NCI-H1417 treated with DMSO at 0.1 percent for 48 hours (cell line): ENCODE measurements around the gene GPR63.
"Not testable (repeated sequence)": the region's sequence is repeated elsewhere in the genome, so short reads cannot be mapped to it uniquely, and the experiment has no call there.

Source experiments
- DNase-seq: peaks from one replicate; lab custom pipeline; 2025; lab: John Stamatoyannopoulos, UW

The GPR63 gene

GRCh38 chr6:96837081-96837971 is at the start of gene GPR63:
TSS of gene GPR63 (minus strand) at chr6:96837477. CDS start at chr6:96799731, 37,746 bp downstream.
- DNase-seq, result no peak

GRCh38 chr6:96886519-96886918 is 49.2 kb upstream of the GPR63 start:
- no peak for DNase-seq

GRCh38 chr6:96885187-96885631 is 47.9 kb upstream of the GPR63 start:
- not testable (repeated sequence) for DNase-seq

GRCh38 chr6:96878143-96878542 is 40.9 kb upstream of the GPR63 start:
- no peak for DNase-seq

- DNase-seq, result no peak
Observed at GRCh38 chr6:96876886-96877545, 39.7 kb upstream of the GPR63 start.

GRCh38 chr6:96872976-96873375 is 35.7 kb upstream of the GPR63 start:
- DNase-seq, result no peak

- no peak for DNase-seq
Observed at GRCh38 chr6:96865055-96865405, 27.8 kb upstream of the GPR63 start.

- DNase-seq, result no peak
Observed at GRCh38 chr6:96864216-96865054, 27.2 kb upstream of the GPR63 start.

GRCh38 chr6:96862560-96862959 is 25.3 kb upstream of the GPR63 start:
- no peak for DNase-seq

GRCh38 chr6:96861588-96861987 is 24.3 kb upstream of the GPR63 start:
- DNase-seq, result no peak

- DNase-seq, result no peak
Observed at GRCh38 chr6:96856856-96857255, 19.6 kb upstream of the GPR63 start.

GRCh38 chr6:96853083-96853482 is 15.8 kb upstream of the GPR63 start:
- DNase-seq, result no peak

- no peak for DNase-seq
Observed at GRCh38 chr6:96852605-96853004, 15.3 kb upstream of the GPR63 start.

- no peak for DNase-seq
Observed at GRCh38 chr6:96851858-96852257, 14.6 kb upstream of the GPR63 start.

GRCh38 chr6:96849615-96850014 is 12.3 kb upstream of the GPR63 start:
- DNase-seq, result no peak

- no peak for DNase-seq
Observed at GRCh38 chr6:96844530-96844929, 7.3 kb upstream of the GPR63 start.

GRCh38 chr6:96841345-96841744 is 4.1 kb upstream of the GPR63 start:
- DNase-seq, result no peak

- no peak for DNase-seq
Observed at GRCh38 chr6:96836631-96837080, 621 bp downstream of the GPR63 start.

- no peak for DNase-seq
Observed at GRCh38 chr6:96834070-96834469, 3.2 kb downstream of the GPR63 start.

GRCh38 chr6:96832780-96833179 is 4.5 kb downstream of the GPR63 start:
- no peak for DNase-seq

GRCh38 chr6:96826865-96827264 is 10.4 kb downstream of the GPR63 start:
- DNase-seq, result no peak

- no peak for DNase-seq
Observed at GRCh38 chr6:96823743-96824142, 13.5 kb downstream of the GPR63 start.
